Tibial artery (tissue), 4 donors: ENCODE measurements around the gene RNF213.

ENCODE experiments used
- DNase-seq, 2 donors: peaks; one replicate each; pipeline ENCODE4 v3.0.0-alpha.2; 2019
- H3K27ac ChIP-seq, 2 donors: fragments of 200-600 bp; sonication (generic) in 1 of 2; 1 replicate in 1 of 2; 2 replicates in 1 of 2; pipeline ENCODE4 v1.5.1; 2018 to 2019; ENCODE audit warnings: mild to moderate bottlenecking in 1 of 2
- H3K27me3 ChIP-seq, 2 donors: fragments of 200-600 bp; sonication (generic) in 1 of 2; one replicate each; pipeline versions ENCODE4 v1.5.1 to v1.6.0; 2016 to 2019
- H3K36me3 ChIP-seq, 3 donors: fragments of 200-600 bp; sonication (generic) in 2 of 3; one replicate each; pipeline ENCODE4 v1.5.1; 2016 to 2019; ENCODE audit warnings: mild to moderate bottlenecking in 2 of 3
- H3K4me1 ChIP-seq, 4 donors: fragments of 200-600 bp; sonication (generic) in 2 of 4; 1 replicate in 3 of 4; 2 replicates in 1 of 4; pipeline ENCODE4 v1.5.1; 2016 to 2019
- H3K4me3 ChIP-seq, 2 donors: fragments of 200-600 bp; sonication (generic) in 1 of 2; 1 replicate in 1 of 2; 2 replicates in 1 of 2; pipeline ENCODE4 v1.5.1; 2018 to 2019; ENCODE audit warnings: mild to moderate bottlenecking in 2 of 2
- H3K9me3 ChIP-seq, 3 donors: fragments of 200-600 bp; sonication (generic) in 1 of 3; one replicate each; pipeline ENCODE4 v1.5.1; 2016 to 2019
- intact Hi-C: fragments of 100-400 bp; cut with DNase I; formaldehyde crosslinking; loops from one replicate; pipeline ENCODE4 v1.15.0; 2023; ENCODE audit warnings: low total_unique reads
- TF ChIP-seq, protein P1 (sequence below), 2 experiments: fragments of 200-600 bp in 1 of 2; fragments of 450-650 bp in 1 of 2; IDR thresholded peaks; one replicate each; pipeline ENCODE4 v1.5.1; 2017 to 2019; ENCODE audit warnings: antibody characterized with exemption in 2 of 2, mild to moderate bottlenecking in 1 of 2, moderate library complexity in 1 of 2

RNF213 gene

DNA sequence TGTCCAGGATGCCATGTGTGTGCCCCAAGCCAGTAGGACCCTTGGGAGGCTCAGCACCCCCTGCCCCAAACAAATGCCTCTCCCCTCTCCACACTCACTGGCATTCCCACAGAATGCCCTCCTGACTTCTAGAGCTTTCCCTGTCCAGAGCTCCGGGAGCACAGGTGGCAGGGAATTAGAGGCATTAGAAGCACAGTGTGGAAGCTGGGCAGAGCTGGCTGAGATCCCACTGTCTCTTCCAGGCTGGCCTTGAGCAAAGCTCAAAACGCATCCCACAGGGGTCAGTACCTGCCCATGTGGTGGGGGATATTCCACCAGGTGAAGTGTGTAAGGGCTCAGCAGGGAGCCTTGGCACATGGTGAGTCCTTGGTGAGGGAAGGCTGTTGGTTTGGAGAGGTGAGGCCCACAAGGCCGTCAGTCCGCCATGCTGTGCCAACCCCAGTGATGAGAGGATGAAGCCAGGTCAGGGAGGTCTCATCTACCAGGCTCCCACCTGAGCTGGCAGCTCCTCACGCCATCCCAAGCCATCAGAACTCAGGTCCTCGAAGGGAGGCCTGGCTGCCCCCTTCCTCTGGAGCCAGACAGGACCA lies 172.4 kb downstream of the RNF213 start:
- intact Hi-C loops: loop anchor here (2.0 kb wide), 1 partner anchor 552 kb away; no protein-coding TSS in a partner anchor
- TF ChIP-seq, protein P1, sequence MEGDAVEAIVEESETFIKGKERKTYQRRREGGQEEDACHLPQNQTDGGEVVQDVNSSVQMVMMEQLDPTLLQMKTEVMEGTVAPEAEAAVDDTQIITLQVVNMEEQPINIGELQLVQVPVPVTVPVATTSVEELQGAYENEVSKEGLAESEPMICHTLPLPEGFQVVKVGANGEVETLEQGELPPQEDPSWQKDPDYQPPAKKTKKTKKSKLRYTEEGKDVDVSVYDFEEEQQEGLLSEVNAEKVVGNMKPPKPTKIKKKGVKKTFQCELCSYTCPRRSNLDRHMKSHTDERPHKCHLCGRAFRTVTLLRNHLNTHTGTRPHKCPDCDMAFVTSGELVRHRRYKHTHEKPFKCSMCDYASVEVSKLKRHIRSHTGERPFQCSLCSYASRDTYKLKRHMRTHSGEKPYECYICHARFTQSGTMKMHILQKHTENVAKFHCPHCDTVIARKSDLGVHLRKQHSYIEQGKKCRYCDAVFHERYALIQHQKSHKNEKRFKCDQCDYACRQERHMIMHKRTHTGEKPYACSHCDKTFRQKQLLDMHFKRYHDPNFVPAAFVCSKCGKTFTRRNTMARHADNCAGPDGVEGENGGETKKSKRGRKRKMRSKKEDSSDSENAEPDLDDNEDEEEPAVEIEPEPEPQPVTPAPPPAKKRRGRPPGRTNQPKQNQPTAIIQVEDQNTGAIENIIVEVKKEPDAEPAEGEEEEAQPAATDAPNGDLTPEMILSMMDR (IDR thresholded peaks at IDR 0.05): no peak

DNA sequence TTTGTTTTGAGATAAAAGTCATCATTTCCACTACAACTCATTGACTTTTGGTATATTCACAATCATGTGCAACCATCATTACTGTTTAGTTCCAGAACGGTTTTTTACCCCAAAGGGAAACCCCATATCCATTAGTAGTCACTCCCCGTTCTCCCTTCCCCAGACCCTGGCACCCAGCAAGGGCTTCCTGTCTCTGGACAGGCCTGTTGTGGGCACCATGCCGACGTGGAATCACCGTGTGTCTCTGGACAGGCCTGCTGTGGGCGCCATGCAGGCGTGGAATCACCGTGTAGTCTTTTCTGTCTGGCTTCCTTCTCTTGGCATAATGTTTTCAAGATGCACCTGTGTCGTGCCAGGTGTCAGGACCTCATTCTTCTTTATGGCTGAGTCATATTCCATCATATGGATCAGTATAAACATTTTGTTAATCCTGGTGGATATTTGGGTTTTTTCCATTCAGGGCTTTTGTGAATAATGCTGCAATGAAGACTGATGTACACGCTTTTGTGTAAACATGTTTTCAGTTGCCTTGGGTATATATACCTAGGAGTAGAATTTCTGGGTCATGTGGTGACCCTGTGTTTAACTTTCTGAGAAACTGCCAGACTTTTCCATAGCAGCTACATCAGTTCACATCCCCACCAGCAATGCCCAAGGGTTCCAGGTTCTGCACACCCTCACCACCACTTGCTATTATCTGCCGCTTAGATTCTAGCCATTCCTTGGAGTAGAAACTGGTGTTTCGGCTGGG lies 173.4 kb downstream of the RNF213 start:
- Histone ChIP-seq H3K4me1 (no peaks in the 10 kb centered on the region), H3K27ac (no peak overlapping the region), H3K36me3 (peaks cover 4 to 49% (median 16%) of the 10 kb centered on the region in 3 donors), H3K27me3 (no peaks in the 10 kb centered on the region), H3K4me3 (no peak overlapping the region), H3K9me3 (no peaks in the 10 kb centered on the region)
- TF ChIP-seq, protein P1 (IDR thresholded peaks at IDR 0.05): no peak
- intact Hi-C loops: loop anchor here (2.0 kb wide), 1 partner anchor 551 kb away; no protein-coding TSS in a partner anchor
- DNase-seq: no peak

More for the DNA sequence above, 172.4 kb downstream of the RNF213 start:
- DNase-seq: no peak
- Histone ChIP-seq H3K27ac (no peak overlapping the region), H3K27me3 (no peaks in the 10 kb centered on the region), H3K9me3 (no peaks in the 10 kb centered on the region), H3K4me3 (no peak overlapping the region), H3K4me1 (no peaks in the 10 kb centered on the region), H3K36me3 (peaks cover 4 to 57% (median 27%) of the 10 kb centered on the region in 3 donors)

DNA sequence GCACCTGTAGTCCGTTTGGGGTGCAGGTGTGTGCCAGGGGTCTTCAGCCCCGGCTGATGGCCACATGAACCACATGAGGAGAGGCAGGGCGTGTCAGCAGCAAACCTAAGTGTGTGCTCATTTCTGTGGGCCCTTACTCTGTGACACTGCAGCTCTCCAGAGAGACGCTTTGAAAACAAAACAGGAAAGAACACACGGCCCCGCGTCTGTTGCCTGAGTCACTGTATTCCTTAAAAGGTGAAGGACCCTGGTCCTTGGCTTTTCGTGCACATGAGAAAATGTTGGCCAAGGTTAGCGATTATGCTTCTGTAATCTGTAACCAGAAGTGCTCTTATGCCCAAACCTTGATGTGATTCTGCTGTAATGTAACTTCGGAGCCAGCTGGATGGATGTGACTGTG lies 176.9 kb downstream of the RNF213 start:
- intact Hi-C loops: loop anchor here (5.0 kb wide), 1 partner anchor 440 kb away; no protein-coding TSS in a partner anchor
- Histone ChIP-seq H3K36me3 (peaks cover 4 to 37% (median 7%) of the 10 kb centered on the region in 3 donors), H3K9me3 (no peaks in the 10 kb centered on the region), H3K27ac (no peak overlapping the region), H3K4me3 (no peak overlapping the region), H3K27me3 (peaks cover 0 to 8% of the 10 kb centered on the region in 2 donors), H3K4me1 (no peaks in the 10 kb centered on the region)
- DNase-seq: no peak
- TF ChIP-seq, protein P1 (IDR thresholded peaks at IDR 0.05): no peak

DNA sequence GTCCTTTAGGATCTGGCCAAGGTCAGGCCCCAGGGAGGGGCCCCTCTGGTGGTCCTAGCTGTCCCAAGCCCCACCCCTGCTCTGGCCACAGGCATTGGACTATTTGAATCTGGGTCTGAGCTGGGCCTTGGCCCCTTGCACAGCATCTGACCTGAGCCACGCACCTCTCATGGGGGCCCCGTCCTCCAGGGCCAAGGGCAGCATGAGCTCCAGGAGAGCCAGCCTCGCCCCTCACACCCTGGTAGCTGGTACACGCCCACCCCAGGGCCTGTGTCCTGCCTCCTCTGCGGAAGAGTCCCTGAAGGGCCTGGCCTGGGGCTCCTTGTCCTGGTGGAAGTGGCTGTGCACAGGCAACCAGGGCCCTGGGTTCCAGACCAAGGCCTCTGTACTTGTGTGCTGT lies 178.2 kb downstream of the RNF213 start:
- DNase-seq: no peak
- H3K9me3 ChIP-seq: no peaks in the 10 kb centered on the region
- no peaks in the 10 kb centered on the region for H3K4me1 ChIP-seq
- intact Hi-C loops: loop anchor here (5.0 kb wide), 1 partner anchor 438 kb away; no protein-coding TSS in a partner anchor
- TF ChIP-seq, protein P1 (IDR thresholded peaks at IDR 0.05): no peak
- H3K27me3 ChIP-seq: peaks cover 0 to 8% of the 10 kb centered on the region in 2 donors
- H3K27ac ChIP-seq: no peak overlapping the region
- H3K4me3 ChIP-seq: no peak overlapping the region
- peaks cover 4 to 30% (median 7%) of the 10 kb centered on the region in 3 donors for H3K36me3 ChIP-seq

DNA sequence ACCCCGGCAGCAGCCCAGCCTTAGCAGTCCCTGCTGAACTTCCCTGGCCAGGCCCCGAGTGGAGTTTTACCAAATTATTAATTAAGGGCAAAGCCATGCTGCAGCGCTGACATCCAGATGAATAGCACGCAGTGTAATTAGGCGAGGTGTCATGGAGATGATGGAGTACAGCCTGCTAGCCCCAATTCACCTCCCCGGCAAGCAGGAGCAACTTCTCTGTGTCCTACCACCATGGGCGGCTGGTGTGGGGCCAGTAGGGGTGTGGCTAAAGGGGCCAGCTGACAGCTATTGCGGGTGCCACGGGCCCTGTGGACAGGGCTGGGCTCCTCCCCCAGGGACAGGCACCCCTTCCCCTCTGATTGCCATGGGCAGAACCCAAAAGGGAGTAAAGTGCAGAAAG lies 178.8 kb downstream of the RNF213 start:
- Histone ChIP-seq H3K27ac (no peak overlapping the region), H3K27me3 (peaks cover 0 to 8% of the 10 kb centered on the region in 2 donors), H3K4me1 (no peaks in the 10 kb centered on the region), H3K36me3 (peaks cover 4 to 30% (median 7%) of the 10 kb centered on the region in 3 donors), H3K9me3 (no peaks in the 10 kb centered on the region), H3K4me3 (no peak overlapping the region)
- TF ChIP-seq, protein P1 (IDR thresholded peaks at IDR 0.05): no peak
- intact Hi-C loops: loop anchor here (5.0 kb wide), 1 partner anchor 438 kb away; no protein-coding TSS in a partner anchor
- DNase-seq: no peak
